T-helper 2 cell treated with Interferon-gamma antibody and Interleukin-4, amounts not matched to agents 100 ng/mL and 5 ng/mL, for 36 hours (primary cell): Measurements from ENCODE around the gene FLG2. TPM values are rescaled to one million over a fixed set of nuclear protein-coding genes. Genes with fewer than 3 reads are reported as not detected.
"Not testable (repeated sequence)": the region's sequence is repeated elsewhere in the genome, so short reads cannot be mapped to it uniquely, and the experiment has no call there.

Experiments used
- intact Hi-C: fragments of 100-400 bp; cut with micrococcal nuclease; formaldehyde crosslinking; loops from one replicate; pipeline ENCODE4 v1.15.1; 2023
- total RNA-seq: library from RNA; stranded (reverse); gene quantifications from 2 replicates; pipeline ENCODE4 v1.2.3, GENCODE V29; 2022

The FLG2 gene
- total RNA-seq, 1 donor from 2014 or later, result not detected

DNA sequence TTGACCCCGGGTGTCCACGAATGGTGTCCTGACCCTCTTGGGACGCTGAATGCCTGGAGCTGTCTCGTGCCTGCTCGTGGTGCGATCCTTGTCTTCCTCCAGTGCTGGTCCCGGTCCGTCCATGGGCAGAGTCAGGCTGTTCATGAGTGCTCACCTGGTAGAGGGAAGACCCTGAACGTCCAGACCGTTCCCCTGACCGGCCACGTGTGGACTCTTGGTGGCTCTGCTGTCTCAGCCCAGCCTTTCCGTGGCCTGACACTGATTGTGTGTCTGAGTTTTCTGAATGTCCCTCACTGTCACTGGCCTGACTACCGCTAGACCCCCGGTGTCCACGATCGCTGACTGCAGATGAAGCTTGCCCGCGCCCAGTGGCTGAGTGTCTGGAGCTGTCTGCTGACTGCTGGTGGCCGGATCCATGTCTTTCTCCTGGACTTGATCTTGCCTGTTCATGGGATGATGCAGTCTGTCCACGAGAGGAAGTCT lies 46.4 kb downstream of the FLG2 start:
- intact Hi-C loops, result no loop called here

DNA sequence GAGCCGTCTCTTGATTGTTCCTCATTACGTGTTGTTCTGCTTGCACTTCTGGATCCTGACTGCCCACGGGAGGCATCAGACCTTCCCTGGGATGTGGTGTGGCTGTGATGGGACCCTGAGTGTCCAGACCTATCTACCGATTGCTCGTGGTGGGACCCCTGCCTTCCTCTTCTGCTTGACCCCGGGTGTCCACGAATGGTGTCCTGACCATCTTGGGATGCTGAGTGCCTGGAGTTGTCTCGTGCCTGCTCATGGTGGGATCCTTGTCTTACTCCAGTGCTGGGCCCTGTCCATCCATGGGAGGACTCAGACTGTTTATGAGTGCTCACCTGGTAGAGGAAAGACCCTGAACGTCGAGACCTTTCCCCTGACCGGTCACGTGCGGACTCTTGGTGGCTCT lies 47.6 kb downstream of the FLG2 start:
- intact Hi-C loops, result not testable (repeated sequence)

DNA sequence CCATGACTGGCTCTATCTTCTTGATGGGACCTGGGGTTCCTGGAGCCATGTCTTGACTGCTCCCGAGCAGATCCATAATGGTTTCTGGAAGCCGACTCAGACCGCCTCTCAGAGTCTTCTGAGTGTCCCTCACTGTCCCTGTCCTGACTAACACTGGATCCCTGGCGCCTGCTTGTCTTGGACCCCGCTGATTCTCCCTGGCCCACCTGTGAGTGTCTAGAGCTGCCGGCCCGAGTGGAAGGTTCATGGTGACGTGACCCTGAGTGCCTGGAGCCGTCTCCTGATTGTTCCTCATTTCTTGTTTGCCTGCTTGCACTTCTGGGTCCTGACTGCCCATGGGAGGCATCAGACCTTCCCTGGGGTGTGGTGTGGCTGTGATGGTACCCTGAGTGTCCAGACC lies 49.9 kb downstream of the FLG2 start:
- intact Hi-C loops, result no loop called here

- intact Hi-C loops, result not testable (repeated sequence)
These were observed 50.4 kb downstream of the FLG2 start for GRCh38 chr1:152309320-152309901.

GRCh38 chr1:152308758-152309157 lies 51.0 kb downstream of the FLG2 start:
- intact Hi-C loops, result not testable (repeated sequence)

DNA sequence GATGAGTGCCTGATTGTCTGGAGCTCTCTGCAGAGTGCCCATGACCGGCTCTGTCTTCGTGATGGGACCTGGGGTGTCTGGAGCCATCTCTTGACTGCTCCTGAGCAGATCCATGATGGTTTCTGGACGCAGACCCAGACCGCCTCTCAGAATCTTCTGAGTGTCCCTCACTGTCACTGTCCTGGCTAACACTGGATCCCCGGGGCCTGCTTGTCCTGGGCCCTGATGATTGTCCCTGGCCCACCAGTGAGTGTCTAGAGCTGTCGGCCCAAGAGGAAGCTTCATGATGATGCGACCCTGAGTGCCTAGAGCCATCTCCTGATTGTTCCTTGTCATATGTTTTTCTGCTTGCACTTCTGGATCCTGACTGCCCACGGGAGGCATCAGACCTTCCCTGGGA lies 51.8 kb downstream of the FLG2 start:
- intact Hi-C loops, result not testable (repeated sequence)

- intact Hi-C loops, result not testable (repeated sequence)
These were observed 53.7 kb downstream of the FLG2 start for GRCh38 chr1:152306123-152306522.

DNA sequence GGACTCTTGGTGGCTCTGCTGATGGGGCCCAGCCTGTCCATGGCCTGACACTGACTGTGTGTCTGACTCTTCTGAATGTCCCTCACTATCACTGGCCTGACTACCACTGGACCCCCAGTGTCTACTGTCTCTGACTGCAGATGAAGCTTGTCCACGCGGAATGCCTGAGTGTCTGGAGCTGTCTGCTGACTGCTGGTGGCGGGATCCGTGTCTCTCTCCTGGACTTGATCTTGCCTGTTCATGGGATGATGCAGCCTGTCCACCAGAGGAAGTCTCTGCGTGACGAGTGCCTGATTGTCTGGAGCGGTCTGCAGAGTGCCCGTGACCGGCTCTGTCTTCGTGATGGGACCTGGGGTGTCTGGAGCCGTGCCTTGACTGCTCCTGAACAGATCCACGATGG lies 55.0 kb downstream of the FLG2 start:
- intact Hi-C loops, result not testable (repeated sequence)

GRCh38 chr1:152303139-152303872 lies 56.5 kb downstream of the FLG2 start:
- intact Hi-C loops, result not testable (repeated sequence)

Other genes starting within 250 kb of the FLG2 start
- gene TCHH, start 244.6 kb downstream of the FLG2 start, total RNA-seq, result 0.07 and 0.11 TPM in 2 replicates
- not detected in 2 replicates for gene RPTN, start 200.8 kb downstream of the FLG2 start, total RNA-seq
- not detected in 2 replicates for gene HRNR, start 135.8 kb downstream of the FLG2 start, total RNA-seq
- gene FLG, start 34.8 kb downstream of the FLG2 start, total RNA-seq, result not detected in 2 replicates
- not detected in 2 replicates for gene CRNN, start 54.3 kb upstream of the FLG2 start, total RNA-seq
- not detected in 2 replicates for gene LCE5A, start 150.8 kb upstream of the FLG2 start, total RNA-seq
- gene CRCT1, start 154.5 kb upstream of the FLG2 start, total RNA-seq, result not detected in 2 replicates
- gene LCE3E, start 206.8 kb upstream of the FLG2 start, total RNA-seq, result not detected in 2 replicates
- not detected in 2 replicates for gene LCE3D, start 220.5 kb upstream of the FLG2 start, total RNA-seq
- not detected in 2 replicates for gene LCE3C, start 240.2 kb upstream of the FLG2 start, total RNA-seq